ENCODE results near the gene SLC16A12. TPM values are rescaled to one million over a fixed set of nuclear protein-coding genes. Genes with fewer than 3 reads are reported as not detected.
"Not testable (repeated sequence)": the region's sequence is repeated elsewhere in the genome, so short reads cannot be mapped to it uniquely, and the experiment has no call there.

Gene SLC16A12
- total and polyA plus RNA-seq, 2 donors (not counting 1 experiment from before 2014, with no cell fraction given), result under 0.01 to 0.26 TPM

GRCh38 chr10:89406178-89406577 lies 129.2 kb downstream of the SLC16A12 start:
- not testable (repeated sequence) for H2AFZ ChIP-seq (ENCODE audit: low read length); H3K36me3 ChIP-seq (ENCODE audit: control insufficient read depth, insufficient read depth, low read length); H3K4me3 ChIP-seq (replicated peaks in 1 of 4; ENCODE audit: control extremely low read depth in 1 of 4, insufficient read depth in 1 of 4, low read depth in 3 of 4, low read length in 4 of 4); H4K20me1 ChIP-seq (ENCODE audit: control insufficient read depth, extremely low read depth, insufficient read depth, low read length); DNase-seq (ENCODE audit: low read depth in 2 of 2); H3K9ac ChIP-seq (ENCODE audit: insufficient read depth, low read length); H3K79me2 ChIP-seq (ENCODE audit: control insufficient read depth, insufficient read depth, low read length); H3K4me2 ChIP-seq (ENCODE audit: extremely low read depth, insufficient read depth, low read length); H3K4me1 ChIP-seq (ENCODE audit: control insufficient read depth, extremely low read depth, insufficient read depth, low read length); H3K9me3 ChIP-seq (ENCODE audit: control insufficient read depth, insufficient read depth, low read depth, low read length); H3K27ac ChIP-seq (ENCODE audit: insufficient read depth, low read length); H3K27me3 ChIP-seq (ENCODE audit: control insufficient read depth, insufficient read depth, low read length)

GRCh38 chr10:89404104-89405047 lies 131.0 kb downstream of the SLC16A12 start:
- Histone ChIP-seq H3K9me3 (ENCODE audit: control insufficient read depth, insufficient read depth, low read depth, low read length) (no peaks in the 10 kb centered on the region), H3K4me2 (ENCODE audit: extremely low read depth, insufficient read depth, low read length) (no peak overlapping the region), H3K4me1 (ENCODE audit: control insufficient read depth, extremely low read depth, insufficient read depth, low read length) (no peaks in the 10 kb centered on the region), H4K20me1 (ENCODE audit: control insufficient read depth, extremely low read depth, insufficient read depth, low read length) (no peaks in the 10 kb centered on the region), H2AFZ (ENCODE audit: low read length) (no peak overlapping the region), H3K36me3 (ENCODE audit: control insufficient read depth, insufficient read depth, low read length) (no peaks in the 10 kb centered on the region), H3K79me2 (ENCODE audit: control insufficient read depth, insufficient read depth, low read length) (no peaks in the 10 kb centered on the region), H3K9ac (ENCODE audit: insufficient read depth, low read length) (no peak overlapping the region), H3K27me3 (ENCODE audit: control insufficient read depth, insufficient read depth, low read length) (no peaks in the 10 kb centered on the region), H3K4me3 (replicated peaks in 1 of 4; ENCODE audit: control extremely low read depth in 1 of 4, insufficient read depth in 1 of 4, low read depth in 3 of 4, low read length in 4 of 4) (no peak overlapping the region), H3K27ac (ENCODE audit: insufficient read depth, low read length) (no peak overlapping the region)
- peak; percentile 40 to 66 for DNase-seq (ENCODE audit: low read depth in 2 of 2)
- no peak for TF ChIP-seq EZH2 (IDR thresholded peaks at IDR 0.05; ENCODE audit: low read length, missing control alignments)

- Histone ChIP-seq H3K4me2 (ENCODE audit: extremely low read depth, insufficient read depth, low read length) (no peak overlapping the region), H3K27me3 (ENCODE audit: control insufficient read depth, insufficient read depth, low read length) (no peaks in the 10 kb centered on the region), H3K9ac (ENCODE audit: insufficient read depth, low read length) (no peak overlapping the region), H4K20me1 (ENCODE audit: control insufficient read depth, extremely low read depth, insufficient read depth, low read length) (no peaks in the 10 kb centered on the region), H3K9me3 (ENCODE audit: control insufficient read depth, insufficient read depth, low read depth, low read length) (no peaks in the 10 kb centered on the region), H3K79me2 (ENCODE audit: control insufficient read depth, insufficient read depth, low read length) (no peaks in the 10 kb centered on the region), H2AFZ (ENCODE audit: low read length) (no peak overlapping the region), H3K36me3 (ENCODE audit: control insufficient read depth, insufficient read depth, low read length) (no peaks in the 10 kb centered on the region), H3K27ac (ENCODE audit: insufficient read depth, low read length) (no peak overlapping the region), H3K4me1 (ENCODE audit: control insufficient read depth, extremely low read depth, insufficient read depth, low read length) (peaks cover 5% of the 10 kb centered on the region), H3K4me3 (replicated peaks in 1 of 4; ENCODE audit: control extremely low read depth in 1 of 4, insufficient read depth in 1 of 4, low read depth in 3 of 4, low read length in 4 of 4) (no peak overlapping the region)
- no peak for TF ChIP-seq CTCF (conservative IDR thresholded peaks at IDR 0.05 in 1 of 2, IDR thresholded peaks at IDR 0.05 in 1 of 2; ENCODE audit: low read depth in 1 of 2, low read length in 2 of 2)
- TF ChIP-seq EZH2 (IDR thresholded peaks at IDR 0.05; ENCODE audit: low read length, missing control alignments), result no peak
- no peak for DNase-seq (ENCODE audit: low read depth in 2 of 2)
Observed at GRCh38 chr10:89403043-89403442, 132.4 kb downstream of the SLC16A12 start.

- TF ChIP-seq EZH2 (IDR thresholded peaks at IDR 0.05; ENCODE audit: low read length, missing control alignments), result no peak
- no peak for TF ChIP-seq CTCF (conservative IDR thresholded peaks at IDR 0.05 in 1 of 2, IDR thresholded peaks at IDR 0.05 in 1 of 2; ENCODE audit: low read depth in 1 of 2, low read length in 2 of 2)
- H3K4me3 ChIP-seq (replicated peaks in 1 of 4; ENCODE audit: control extremely low read depth in 1 of 4, insufficient read depth in 1 of 4, low read depth in 3 of 4, low read length in 4 of 4), result no peak overlapping the region
- H3K9ac ChIP-seq (ENCODE audit: insufficient read depth, low read length), result no peak overlapping the region
- H3K79me2 ChIP-seq (ENCODE audit: control insufficient read depth, insufficient read depth, low read length), result peaks cover 1% of the 10 kb centered on the region
- no peak overlapping the region for H2AFZ ChIP-seq (ENCODE audit: low read length)
- H4K20me1 ChIP-seq (ENCODE audit: control insufficient read depth, extremely low read depth, insufficient read depth, low read length), result no peaks in the 10 kb centered on the region
- no peaks in the 10 kb centered on the region for H3K27me3 ChIP-seq (ENCODE audit: control insufficient read depth, insufficient read depth, low read length)
- no peaks in the 10 kb centered on the region for H3K36me3 ChIP-seq (ENCODE audit: control insufficient read depth, insufficient read depth, low read length)
- H3K4me1 ChIP-seq (ENCODE audit: control insufficient read depth, extremely low read depth, insufficient read depth, low read length), result peaks cover 8% of the 10 kb centered on the region
- H3K27ac ChIP-seq (ENCODE audit: insufficient read depth, low read length), result no peak overlapping the region
- H3K4me2 ChIP-seq (ENCODE audit: extremely low read depth, insufficient read depth, low read length), result no peak overlapping the region
- DNase-seq (ENCODE audit: low read depth in 2 of 2), result no peak
- no peaks in the 10 kb centered on the region for H3K9me3 ChIP-seq (ENCODE audit: control insufficient read depth, insufficient read depth, low read depth, low read length)
Observed at GRCh38 chr10:89399956-89400355, 135.4 kb downstream of the SLC16A12 start.
